IMR-90 (cell line): ENCODE results near the gene CLIC4. TPM values are rescaled to one million over a fixed set of nuclear protein-coding genes. Genes with fewer than 3 reads are reported as not detected.
A peak's percentile ranks its signal among the peaks of the same experiment; 100 is the strongest.

Source experiments
- ATAC-seq: fragments of 200-7000 bp; cut with Tn5 transposase; 2 replicates; pipeline ENCODE4 v1.9.1; 2020; ENCODE audit warnings: low read depth, mild to moderate bottlenecking, moderate library complexity
- BruUV-seq: library from RNA; stranded (reverse); fragments of 400-500 nt; replicated peaks from 2 replicates; lab custom pipeline; 2021; lab: Mats Ljungman, UMichigan
- CTCF ChIA-PET: fragments of 300-600 bp; formaldehyde crosslinking; extraction: SDS; loops from one replicate; lab custom pipeline; 2021; ENCODE audit warnings: antibody characterized with exemption; lab: Yijun Ruan, JAX
- POLR2A ChIA-PET: fragments of 300-600 bp; sonication (Branson Sonifier 250); formaldehyde crosslinking; loops from one replicate; lab custom pipeline; 2022; ENCODE audit warnings: antibody characterized with exemption; ENCODE audit not compliant: unreplicated experiment; lab: Charles Lee
- DNase-seq: peaks from one replicate; pipeline ENCODE4 v3.0.0; 2013
- H2AFZ ChIP-seq: replicated peaks from 2 replicates; pipeline ENCODE3; 2013; ENCODE audit warnings: low read length, mild to moderate bottlenecking; ENCODE audit not compliant: poor library complexity
- H2AK5ac ChIP-seq: 2 replicates; pipeline ENCODE4 v1.6.1; 2013; ENCODE audit warnings: low read depth, low read length, inconsistent platforms
- H2AK9ac ChIP-seq: replicated peaks from 2 replicates; pipeline ENCODE3; 2013; ENCODE audit warnings: mild to moderate bottlenecking, low read depth, low read length, moderate library complexity; ENCODE audit not compliant: poor library complexity
- H2BK120ac ChIP-seq: 2 replicates; pipeline ENCODE4 v1.6.1; 2013; ENCODE audit warnings: low read depth, low read length, inconsistent platforms
- H2BK15ac ChIP-seq: 3 replicates; pipeline ENCODE4 v1.6.1; 2013; ENCODE audit warnings: low read depth, low read length, inconsistent platforms
- H2BK20ac ChIP-seq: 2 replicates; pipeline ENCODE4 v1.6.1; 2013; ENCODE audit warnings: low read depth, mild to moderate bottlenecking, inconsistent platforms, low read length, moderate library complexity
- H2BK5ac ChIP-seq: 2 replicates; pipeline ENCODE4 v1.6.1; 2013; ENCODE audit warnings: mild to moderate bottlenecking, low read depth, low read length, inconsistent platforms; ENCODE audit not compliant: poor library complexity, severe bottlenecking
- H3K14ac ChIP-seq: replicated peaks from 2 replicates; pipeline ENCODE4 v1.6.1; 2013; ENCODE audit warnings: low read depth, low read length, inconsistent platforms
- H3K18ac ChIP-seq: 2 replicates; pipeline ENCODE4 v1.6.1; 2013; ENCODE audit warnings: low read depth, low read length, control low read depth
- H3K23ac ChIP-seq: 2 replicates; pipeline ENCODE4 v1.6.1; 2013; ENCODE audit warnings: low read depth, low read length, inconsistent platforms
- H3K27ac ChIP-seq: 2 replicates; pipeline ENCODE4 v1.5.1; 2013; ENCODE audit warnings: mild to moderate bottlenecking, control low read depth, low read length; ENCODE audit not compliant: insufficient read depth
- H3K27me3 ChIP-seq: 2 replicates; pipeline ENCODE4 v1.6.1; 2013; ENCODE audit warnings: low read length; ENCODE audit not compliant: control insufficient read depth, insufficient read depth
- H3K36me3 ChIP-seq: 2 replicates; pipeline ENCODE4 v1.6.1; 2013; ENCODE audit warnings: low read length, mixed read lengths; ENCODE audit not compliant: control insufficient read depth, insufficient read depth
- H3K4ac ChIP-seq: 2 replicates; pipeline ENCODE4 v1.6.1; 2013; ENCODE audit warnings: low read depth, low read length, inconsistent platforms
- H3K4me1 ChIP-seq: 2 replicates; pipeline ENCODE4 v1.6.1; 2013; ENCODE audit warnings: low read length, mixed read lengths; ENCODE audit not compliant: control insufficient read depth, insufficient read depth
- H3K4me2 ChIP-seq: 2 replicates; pipeline ENCODE4 v1.6.1; 2013; ENCODE audit warnings: low read depth, mild to moderate bottlenecking, control low read depth, low read length, moderate library complexity
- H3K4me3 ChIP-seq: 2 replicates; pipeline ENCODE4 v1.5.1; 2013; ENCODE audit warnings: low read depth, mild to moderate bottlenecking, control low read depth, low read length, moderate library complexity; ENCODE audit not compliant: insufficient read depth
- H3K56ac ChIP-seq: 2 replicates; pipeline ENCODE4 v1.6.1; 2013; ENCODE audit warnings: low read length, inconsistent platforms; ENCODE audit not compliant: insufficient read depth; ENCODE audit errors: extremely low read depth
- H3K79me1 ChIP-seq, 2 experiments: 2 replicates each; pipeline ENCODE4 v1.6.1; 2013; ENCODE audit warnings: low read length in 2 of 2, inconsistent platforms in 1 of 2, low read depth in 1 of 2
- H3K9ac ChIP-seq: 2 replicates; pipeline ENCODE4 v1.6.1; 2013; ENCODE audit warnings: low read depth, low read length, control low read depth
- H3K9me1 ChIP-seq: 2 replicates; pipeline ENCODE4 v1.6.1; 2013; ENCODE audit warnings: low read length, inconsistent platforms; ENCODE audit not compliant: insufficient read depth
- H3K9me3 ChIP-seq: 2 replicates; pipeline ENCODE4 v1.6.1; 2013; ENCODE audit warnings: low read length; ENCODE audit not compliant: control insufficient read depth, insufficient read depth
- H4K20me1 ChIP-seq: 2 replicates; pipeline ENCODE4 v1.6.1; 2013; ENCODE audit warnings: low read length, inconsistent platforms; ENCODE audit not compliant: insufficient read depth
- H4K5ac ChIP-seq: 2 replicates; pipeline ENCODE4 v1.6.1; 2013; ENCODE audit warnings: mild to moderate bottlenecking, low read depth, low read length, control low read depth
- H4K8ac ChIP-seq, 2 experiments: 2 replicates each; pipeline ENCODE4 v1.6.1; 2013; ENCODE audit warnings: low read depth in 2 of 2, low read length in 2 of 2, control low read depth in 1 of 2, inconsistent platforms in 1 of 2
- H4K91ac ChIP-seq: 2 replicates; pipeline ENCODE4 v1.6.1; 2013; ENCODE audit warnings: low read depth, low read length, inconsistent platforms; ENCODE audit not compliant: insufficient read depth
- CEBPB ChIP-seq: IDR thresholded peaks from 2 replicates; pipeline ENCODE4 v1.6.1; 2012; ENCODE audit warnings: low read depth, low read length, improper control_type of control experiment
- MAFK ChIP-seq: IDR thresholded peaks from 2 replicates; pipeline ENCODE4 v1.6.1; 2012; ENCODE audit warnings: low read depth, low read length, improper control_type of control experiment
- POLR2A ChIP-seq: IDR thresholded peaks from 2 replicates; pipeline ENCODE4 v1.6.1; 2012; ENCODE audit warnings: mild to moderate bottlenecking, low read depth, low read length
- RCOR1 ChIP-seq: IDR thresholded peaks from 2 replicates; pipeline ENCODE4 v1.6.1; 2012; ENCODE audit warnings: mild to moderate bottlenecking, low read length, improper control_type of control experiment; ENCODE audit not compliant: insufficient replicate concordance
- USF2 ChIP-seq: fragments of 150-350 bp; IDR thresholded peaks from 2 replicates; pipeline ENCODE4 v1.6.1; 2017; ENCODE audit warnings: mild to moderate bottlenecking, antibody characterized with exemption, low read length, low read depth
- WGBS, 2 experiments: methylation state at CpG; one replicate each; pipeline versions ENCODE4 v1.1.5 to v1.1.7; 2013; ENCODE audit warnings: missing lambda C conversion rate in 2 of 2; ENCODE audit not compliant: insufficient read length in 1 of 2; ENCODE audit errors: extremely low coverage in 2 of 2; 5-methylcytosine and 5-hydroxymethylcytosine counted together
- dilution Hi-C: fragments of 300-500 bp; cut with HindIII; formaldehyde crosslinking; loops from one replicate; pipeline ENCODE4 v1.14.3; 2018; ENCODE audit warnings: low sequenced_read_pairs; ENCODE audit not compliant: unreplicated experiment
- in situ Hi-C: fragments of 300-500 bp; cut with MboI; formaldehyde crosslinking; loops from 3 replicates; pipeline ENCODE4 v1.14.3; 2019; ENCODE audit warnings: low sequenced_read_pairs, inconsistent platforms, mixed read lengths
- intact Hi-C: fragments of 100-400 bp; cut with micrococcal nuclease; formaldehyde crosslinking; loops from 2 replicates; pipeline ENCODE4 v1.10.0; 2022
- polyA plus RNA-seq, 3 experiments: library from polyadenylated mRNA; depleted of rRNA; stranded (reverse); fragments of >200 nt; gene quantifications; 2 replicates each; pipeline ENCODE4 v1.2.3, GENCODE V29; 2012; ENCODE audit warnings: low replicate concordance in 1 of 3
- total RNA-seq: library from RNA; depleted of rRNA; stranded (reverse); fragments of >200 nt; gene quantifications from 2 replicates; pipeline ENCODE4 v1.2.3, GENCODE V29; 2012
- TF ChIP-seq, protein P1 (sequence below): fragments of 150-350 bp; IDR thresholded peaks from 2 replicates; pipeline ENCODE4 v1.6.1; 2016; ENCODE audit warnings: low read depth, mild to moderate bottlenecking, low read length, moderate library complexity, borderline replicate concordance

The CLIC4 gene
- total and polyA plus RNA-seq, 2 of the 4 experiments (the other 2 are of a cell fraction): 242 to 392 TPM

DNA sequence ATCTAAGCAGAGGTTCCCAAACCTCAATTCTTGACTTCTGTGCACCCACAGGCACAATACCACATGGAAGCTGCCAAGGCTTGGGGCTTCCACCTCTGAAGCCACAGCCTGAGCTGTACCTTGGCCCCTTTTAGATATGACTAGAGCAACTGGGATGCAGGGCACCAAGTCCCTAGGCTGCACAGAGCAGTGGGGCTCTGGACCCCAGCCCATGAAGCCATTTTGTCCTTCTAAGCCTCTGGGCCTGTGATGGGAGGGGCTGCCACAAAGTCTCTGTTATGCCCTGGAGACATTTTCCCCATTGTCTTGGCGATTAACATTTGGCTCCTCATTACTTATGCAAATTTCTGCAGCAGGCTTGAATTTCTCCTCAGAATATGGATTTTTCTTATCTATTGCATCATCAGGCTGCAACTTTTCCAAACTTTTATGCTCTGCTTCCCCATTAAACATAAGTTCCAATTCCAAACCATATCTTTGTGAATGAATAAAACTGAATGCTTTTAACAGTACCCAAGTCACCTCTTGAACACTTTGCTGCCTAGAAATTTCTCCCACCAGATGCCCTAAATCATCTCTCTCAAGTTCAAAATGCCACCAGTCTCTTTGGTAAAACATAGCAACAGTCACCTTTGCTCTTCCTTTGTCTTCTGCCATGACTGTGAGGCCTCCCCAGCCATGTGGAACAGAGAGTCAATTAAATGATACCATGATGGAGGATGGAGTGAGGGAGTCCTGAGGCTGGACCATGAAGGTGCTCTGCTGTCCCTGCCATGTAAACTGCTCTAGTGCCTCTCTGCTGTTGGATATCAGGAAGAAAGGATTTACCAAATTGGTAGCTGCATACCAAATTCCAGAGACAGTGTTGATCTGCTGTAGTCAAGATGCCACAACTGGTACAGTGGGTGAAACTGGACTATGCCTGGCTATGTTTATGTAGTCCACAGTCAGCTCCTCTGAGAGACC lies 147.2 kb downstream of the CLIC4 start:
- H3K27me3 ChIP-seq: peaks cover 19% of the 10 kb centered on the region
- H3K4me3 ChIP-seq: no peak overlapping the region
- H3K14ac ChIP-seq: no peak overlapping the region
- no peak overlapping the region for H2BK120ac ChIP-seq
- BruUV-seq: no TSS peak
- H3K36me3 ChIP-seq: no peaks in the 10 kb centered on the region
- H3K23ac ChIP-seq: no peak overlapping the region
- DNase-seq (no peak), ATAC-seq (no peak)
- no peaks in the 10 kb centered on the region for H3K79me1 ChIP-seq
- no peak overlapping the region for H2AFZ ChIP-seq
- no peak overlapping the region for H2BK20ac ChIP-seq
- no peak overlapping the region for H4K91ac ChIP-seq
- no peak overlapping the region for H3K18ac ChIP-seq
- ChIA-PET CTCF (no interaction called here), POLR2A (no interaction called here)
- peak overlapping the region; percentile 37 for H2AK9ac ChIP-seq
- H3K4ac ChIP-seq: no peak overlapping the region
- no peak overlapping the region for H3K56ac ChIP-seq
- H4K5ac ChIP-seq: no peak overlapping the region
- H4K8ac ChIP-seq: no peak overlapping the region
- H3K4me2 ChIP-seq: no peak overlapping the region
- TF ChIP-seq POLR2A (no peak), MAFK (no peak), RCOR1 (no peak), USF2 (no peak), CEBPB (peak; percentile 47; the same call in 1 of the 2 replicates)
- TF ChIP-seq, protein P1, sequence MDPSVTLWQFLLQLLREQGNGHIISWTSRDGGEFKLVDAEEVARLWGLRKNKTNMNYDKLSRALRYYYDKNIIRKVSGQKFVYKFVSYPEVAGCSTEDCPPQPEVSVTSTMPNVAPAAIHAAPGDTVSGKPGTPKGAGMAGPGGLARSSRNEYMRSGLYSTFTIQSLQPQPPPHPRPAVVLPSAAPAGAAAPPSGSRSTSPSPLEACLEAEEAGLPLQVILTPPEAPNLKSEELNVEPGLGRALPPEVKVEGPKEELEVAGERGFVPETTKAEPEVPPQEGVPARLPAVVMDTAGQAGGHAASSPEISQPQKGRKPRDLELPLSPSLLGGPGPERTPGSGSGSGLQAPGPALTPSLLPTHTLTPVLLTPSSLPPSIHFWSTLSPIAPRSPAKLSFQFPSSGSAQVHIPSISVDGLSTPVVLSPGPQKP: no peak
- no peaks in the 10 kb centered on the region for H3K4me1 ChIP-seq
- H3K9me1 ChIP-seq: no peaks in the 10 kb centered on the region
- no peak overlapping the region for H2AK5ac ChIP-seq
- 0% methylated on average over 1 of the region's 1 CpG; no CpG with 5 or more reads in 1 of the 2 experiments for WGBS, 2 experiments
- H2BK15ac ChIP-seq: no peak overlapping the region
- no peak overlapping the region for H3K9ac ChIP-seq
- intact Hi-C loops: no loop called here
- no peak overlapping the region for H3K27ac ChIP-seq
- dilution Hi-C loops: no loop called here
- peaks cover 10% of the 10 kb centered on the region; the same call in 1 of the 2 replicates for H3K9me3 ChIP-seq
- no peaks in the 10 kb centered on the region for H4K20me1 ChIP-seq
- in situ Hi-C loops: no loop called here
- no peak overlapping the region for H2BK5ac ChIP-seq
